Uterus (tissue), 2 donors: ENCODE results near the gene HMX2.

Experiments used
- CTCF ChIP-seq, 4 experiments: fragments of 200-600 bp in 2 of 4; fragments of 450-650 bp in 2 of 4; sonication (generic) in 2 of 4; IDR thresholded peaks; one replicate each; pipeline ENCODE4 v1.5.1; 2016 to 2019; ENCODE audit warnings: antibody characterized with exemption in 4 of 4, mild to moderate bottlenecking in 2 of 4, moderate library complexity in 1 of 4
- POLR2A ChIP-seq, 2 donors: fragments of 450-650 bp; IDR thresholded peaks; one replicate each; pipeline ENCODE4 v1.6.1; 2016; ENCODE audit warnings: antibody characterized with exemption in 2 of 2, mild to moderate bottlenecking in 1 of 2, moderate library complexity in 1 of 2

GRCh38 chr10:123142701-123143161 is 5.2 kb upstream of the HMX2 start:
- no peak for TF ChIP-seq CTCF (IDR thresholded peaks at IDR 0.05)
- TF ChIP-seq POLR2A (IDR thresholded peaks at IDR 0.05), result no peak
